Spleen (tissue), 7 donors: Measurements from ENCODE around the gene FSCN2.

Experiments
- POLR2A ChIP-seq, 3 donors: fragments of 450-650 bp; IDR thresholded peaks; one replicate each; pipeline ENCODE4 v1.5.1; 2017; ENCODE audit warnings: antibody characterized with exemption in 3 of 3, mild to moderate bottlenecking in 1 of 3
- POLR2AphosphoS5 ChIP-seq, 3 donors: sonication (generic); formaldehyde crosslinking; IDR thresholded peaks; one replicate each; pipeline ENCODE4 v1.5.1; 2017; ENCODE audit warnings: antibody characterized with exemption in 3 of 3
- TF ChIP-seq, protein P1 (sequence below), 11 experiments: fragments of 200-600 bp in 7 of 11; fragments of 450-650 bp in 4 of 11; sonication (generic) in 4 of 11; IDR thresholded peaks in 8 of 11; conservative IDR thresholded peaks in 3 of 11; 1 replicate in 7 of 11; 2 replicates in 4 of 11; pipeline versions ENCODE4 v1.4.0 to v1.8.0; 2016 to 2021; ENCODE audit warnings: antibody characterized with exemption in 11 of 11, inconsistent platforms in 4 of 11, mild to moderate bottlenecking in 1 of 11
- donor health status: DM: no; HTN: no; CAD: no; lungs with moderate emphysema.
- donor health status: DM: no; HTN: no; CAD: no.
- donor health status: DM: no; HTN: no; CAD: no.

DNA sequence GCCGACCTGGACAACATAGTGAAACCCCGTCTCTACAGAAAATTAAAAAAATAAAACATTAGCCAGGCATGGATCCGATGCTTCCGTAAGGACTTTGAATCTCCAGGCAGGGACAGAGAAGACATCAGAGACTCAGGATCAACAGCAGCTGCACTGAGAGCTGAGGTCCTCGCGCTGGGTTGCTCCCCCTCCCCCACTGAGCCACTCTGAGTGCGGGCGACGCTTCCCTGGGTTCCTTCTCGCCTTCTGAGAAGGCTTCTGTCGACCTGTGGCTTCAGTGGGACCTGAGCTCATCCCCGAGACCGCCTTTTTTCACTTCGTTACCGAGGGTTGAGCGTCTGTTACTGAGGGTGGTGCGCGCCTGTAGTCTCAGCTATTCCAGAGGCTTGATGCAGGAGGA is 36.0 kb upstream of the FSCN2 start:
- TF ChIP-seq POLR2A (IDR thresholded peaks at IDR 0.05) = no peak
- TF ChIP-seq, protein P1, sequence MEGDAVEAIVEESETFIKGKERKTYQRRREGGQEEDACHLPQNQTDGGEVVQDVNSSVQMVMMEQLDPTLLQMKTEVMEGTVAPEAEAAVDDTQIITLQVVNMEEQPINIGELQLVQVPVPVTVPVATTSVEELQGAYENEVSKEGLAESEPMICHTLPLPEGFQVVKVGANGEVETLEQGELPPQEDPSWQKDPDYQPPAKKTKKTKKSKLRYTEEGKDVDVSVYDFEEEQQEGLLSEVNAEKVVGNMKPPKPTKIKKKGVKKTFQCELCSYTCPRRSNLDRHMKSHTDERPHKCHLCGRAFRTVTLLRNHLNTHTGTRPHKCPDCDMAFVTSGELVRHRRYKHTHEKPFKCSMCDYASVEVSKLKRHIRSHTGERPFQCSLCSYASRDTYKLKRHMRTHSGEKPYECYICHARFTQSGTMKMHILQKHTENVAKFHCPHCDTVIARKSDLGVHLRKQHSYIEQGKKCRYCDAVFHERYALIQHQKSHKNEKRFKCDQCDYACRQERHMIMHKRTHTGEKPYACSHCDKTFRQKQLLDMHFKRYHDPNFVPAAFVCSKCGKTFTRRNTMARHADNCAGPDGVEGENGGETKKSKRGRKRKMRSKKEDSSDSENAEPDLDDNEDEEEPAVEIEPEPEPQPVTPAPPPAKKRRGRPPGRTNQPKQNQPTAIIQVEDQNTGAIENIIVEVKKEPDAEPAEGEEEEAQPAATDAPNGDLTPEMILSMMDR (IDR thresholded peaks at IDR 0.05 in 8 of 11, conservative IDR thresholded peaks at IDR 0.05 in 3 of 11) = no peak
- no peak for TF ChIP-seq POLR2AphosphoS5 (IDR thresholded peaks at IDR 0.05)
